Measurements from ENCODE around the gene SLC25A4.
A peak's percentile ranks its signal among the peaks of the same experiment; 100 is the strongest.

Gene SLC25A4

GRCh38 chr4:185144601-185145240 is 1.7 kb downstream of the SLC25A4 start:
- no peak overlapping the region for H3K4me3 ChIP-seq (replicated peaks in 1 of 2; ENCODE audit: low read depth in 2 of 2, low read length in 2 of 2)
- TF ChIP-seq CTCF (IDR thresholded peaks at IDR 0.05; ENCODE audit: low read depth, low read length), result no peak

GRCh38 chr4:185145572-185145971 is 2.5 kb downstream of the SLC25A4 start:
- DNase-seq (ENCODE audit: low read depth in 2 of 2), result peak; percentile 20 to 56
- no peak for TF ChIP-seq CTCF (IDR thresholded peaks at IDR 0.05; ENCODE audit: low read depth, low read length)
- H3K4me3 ChIP-seq (replicated peaks in 1 of 2; ENCODE audit: low read depth in 2 of 2, low read length in 2 of 2), result no peak overlapping the region

More at GRCh38 chr4:185144601-185145240, 1.7 kb downstream of the SLC25A4 start:
- no peak for DNase-seq (ENCODE audit: low read depth in 2 of 2)

- no peak overlapping the region for H3K4me3 ChIP-seq (replicated peaks in 1 of 2; ENCODE audit: low read depth in 2 of 2, low read length in 2 of 2)
- no peak for DNase-seq (ENCODE audit: low read depth in 2 of 2)
- no peak for TF ChIP-seq CTCF (IDR thresholded peaks at IDR 0.05; ENCODE audit: low read depth, low read length)
Observed at GRCh38 chr4:185149392-185149791, 6.3 kb downstream of the SLC25A4 start.

DNA sequence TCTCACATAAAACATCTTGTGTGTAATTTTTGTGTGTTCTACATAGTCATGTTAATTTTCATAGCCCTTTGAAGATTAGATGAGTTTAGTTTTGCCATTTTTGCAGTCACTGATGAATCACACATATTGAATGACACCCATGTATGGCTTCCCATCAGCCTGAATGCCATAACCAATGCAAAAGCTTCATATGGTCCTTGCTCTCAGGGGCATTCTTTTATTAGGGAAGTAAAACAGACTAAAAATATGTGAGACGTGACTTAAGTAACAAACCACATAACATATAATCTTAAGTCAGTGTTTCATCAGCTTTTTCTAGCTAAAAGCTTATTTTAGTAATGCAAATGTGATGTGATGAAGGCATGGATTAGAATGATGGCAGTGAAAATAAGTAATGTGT is 8.2 kb downstream of the SLC25A4 start:
- no peak overlapping the region for H3K4me3 ChIP-seq (replicated peaks in 1 of 2; ENCODE audit: low read depth in 2 of 2, low read length in 2 of 2)
- TF ChIP-seq CTCF (IDR thresholded peaks at IDR 0.05; ENCODE audit: low read depth, low read length), result no peak
- no peak for DNase-seq (ENCODE audit: low read depth in 2 of 2)

DNA sequence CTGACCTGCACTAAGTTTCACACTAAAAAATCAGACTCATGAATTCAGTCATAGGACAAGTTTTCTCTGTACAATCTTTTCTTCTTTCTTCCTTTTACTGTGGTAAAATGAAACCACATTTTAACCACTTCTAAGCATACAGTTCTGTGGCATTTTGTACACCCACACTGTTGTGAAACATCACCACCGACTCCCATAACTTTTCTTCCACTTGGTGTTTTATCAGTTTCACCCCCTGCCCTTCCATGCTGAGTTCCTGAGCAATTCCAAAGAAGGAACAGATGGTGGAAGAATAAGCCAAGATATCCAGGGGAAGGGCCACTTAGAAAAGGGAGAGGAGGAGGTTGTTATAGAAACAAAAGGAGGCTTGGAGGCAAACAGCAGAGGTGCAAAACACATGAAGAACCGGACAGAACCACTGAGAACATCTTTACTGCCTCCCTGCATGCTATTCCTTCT is 22.6 kb downstream of the SLC25A4 start:
- H3K4me3 ChIP-seq (replicated peaks in 1 of 2; ENCODE audit: low read depth in 2 of 2, low read length in 2 of 2), result no peak overlapping the region
- TF ChIP-seq CTCF (IDR thresholded peaks at IDR 0.05; ENCODE audit: low read depth, low read length), result no peak
- peak; percentile 40 to 89 for DNase-seq (ENCODE audit: low read depth in 2 of 2)

DNA sequence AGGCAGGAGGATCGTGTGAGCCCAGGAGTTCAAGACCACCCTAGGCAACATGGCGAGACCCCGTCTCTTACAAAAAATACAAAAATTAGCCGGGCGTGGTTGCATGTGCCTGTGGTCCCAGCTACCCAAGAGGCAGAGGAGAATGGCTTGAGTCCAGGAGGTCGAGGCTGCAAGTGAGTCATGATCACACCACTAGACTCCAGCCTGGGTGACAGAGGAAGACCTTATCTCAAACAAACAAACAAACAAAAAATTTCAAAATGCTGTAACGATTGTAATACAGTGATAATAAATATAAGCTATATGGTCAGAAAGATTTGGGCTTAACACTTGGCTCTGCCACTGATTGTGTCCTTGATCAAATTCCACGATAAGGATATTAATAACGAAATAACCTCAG is 24.2 kb downstream of the SLC25A4 start:
- DNase-seq (ENCODE audit: low read depth in 2 of 2), result peak; percentile 20 to 26
- H3K4me3 ChIP-seq (replicated peaks in 1 of 2; ENCODE audit: low read depth in 2 of 2, low read length in 2 of 2), result no peak overlapping the region
- TF ChIP-seq CTCF (IDR thresholded peaks at IDR 0.05; ENCODE audit: low read depth, low read length), result no peak

Data from cardiac fibroblast (primary cell).